ENCODE measurements around the gene SLC43A2.

Gene SLC43A2

GRCh38 chr17:1623057-1623630 lies 5.5 kb downstream of the SLC43A2 start:
- DNase-seq (ENCODE audit: low read depth in 1 of 2, low spot score in 1 of 2): no peak

DNA sequence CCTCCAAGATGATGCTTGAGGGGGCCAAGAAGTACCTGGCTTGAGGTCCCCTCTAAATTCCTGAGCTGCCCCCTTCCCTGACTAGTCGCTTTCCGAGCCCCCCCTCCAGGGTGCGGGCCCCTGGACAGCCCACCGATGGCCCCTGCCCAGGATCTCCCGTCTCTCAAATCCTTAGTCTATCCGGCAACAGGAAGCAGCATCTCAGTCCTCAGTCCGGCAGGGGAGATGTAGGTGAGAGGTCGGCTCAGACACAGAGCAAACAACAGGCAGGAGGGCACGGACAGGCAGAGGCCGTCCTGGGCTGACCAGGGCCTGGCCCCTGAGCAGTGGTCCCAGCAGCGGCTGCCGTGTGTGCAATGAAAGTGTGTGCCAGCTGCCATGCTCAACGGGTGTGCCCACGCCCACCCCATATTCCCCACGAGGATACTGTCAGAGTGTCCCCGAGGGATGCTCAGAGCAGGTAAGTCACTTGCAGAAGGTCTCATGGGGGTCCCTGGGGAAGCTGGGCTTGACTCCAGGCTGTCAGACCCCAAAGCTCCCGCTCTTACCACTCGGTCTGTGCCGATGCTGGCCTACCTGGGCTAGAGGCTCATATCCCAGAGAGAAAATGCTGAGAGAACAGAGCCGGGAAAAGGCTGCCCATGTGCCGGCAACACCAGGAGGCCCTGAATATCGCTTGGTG lies 7.2 kb downstream of the SLC43A2 start:
- DNase-seq (ENCODE audit: low read depth in 1 of 2, low spot score in 1 of 2): no peak

DNA sequence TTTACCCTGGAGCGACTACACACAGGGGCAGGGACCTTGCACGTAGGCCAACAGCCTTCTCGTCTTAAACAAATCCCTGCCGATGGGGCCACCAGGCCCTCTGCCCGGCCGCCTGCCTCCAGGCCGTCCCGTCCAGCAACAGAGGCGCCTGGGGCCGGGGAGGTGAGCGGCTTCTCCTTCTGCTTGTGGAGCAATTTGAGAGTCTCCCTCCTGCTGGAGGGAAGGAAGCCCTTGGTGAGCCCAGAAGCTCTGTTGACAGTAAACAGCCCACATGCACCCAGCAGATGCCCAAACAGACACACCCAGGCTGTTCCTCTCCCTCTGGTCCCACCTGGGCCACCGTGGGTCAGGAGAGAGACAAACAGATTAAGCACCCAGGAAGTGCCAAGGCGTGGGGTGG lies 8.1 kb downstream of the SLC43A2 start:
- no peak for DNase-seq (ENCODE audit: low read depth in 1 of 2, low spot score in 1 of 2)

- no peak for DNase-seq (ENCODE audit: low read depth in 1 of 2, low spot score in 1 of 2)
Measured at GRCh38 chr17:1617620-1618174, 10.9 kb downstream of the SLC43A2 start.

- DNase-seq (ENCODE audit: low read depth in 1 of 2, low spot score in 1 of 2): no peak
Measured at GRCh38 chr17:1616101-1616500, 12.5 kb downstream of the SLC43A2 start.

DNA sequence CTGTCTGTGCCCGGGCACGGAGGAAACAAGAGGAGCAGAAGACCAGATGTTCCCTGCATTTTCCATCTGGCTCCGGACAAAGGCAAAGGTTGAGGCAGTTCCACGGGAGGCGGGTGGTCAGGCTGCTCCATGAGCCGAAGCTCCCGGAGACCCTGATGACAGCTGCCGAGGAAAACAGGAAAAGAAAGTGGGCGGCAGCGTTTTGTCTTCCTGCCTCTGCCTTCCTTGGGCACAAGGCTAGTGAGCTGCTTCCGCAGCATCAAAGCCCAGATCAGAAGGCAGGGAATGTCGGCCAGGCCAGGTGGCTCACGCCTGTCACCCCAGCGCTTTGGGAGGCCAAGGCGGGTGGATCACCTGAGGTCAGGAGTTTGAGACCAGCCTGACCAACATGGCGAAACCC lies 16.2 kb downstream of the SLC43A2 start:
- no peak for DNase-seq (ENCODE audit: low read depth in 1 of 2, low spot score in 1 of 2)

DNA sequence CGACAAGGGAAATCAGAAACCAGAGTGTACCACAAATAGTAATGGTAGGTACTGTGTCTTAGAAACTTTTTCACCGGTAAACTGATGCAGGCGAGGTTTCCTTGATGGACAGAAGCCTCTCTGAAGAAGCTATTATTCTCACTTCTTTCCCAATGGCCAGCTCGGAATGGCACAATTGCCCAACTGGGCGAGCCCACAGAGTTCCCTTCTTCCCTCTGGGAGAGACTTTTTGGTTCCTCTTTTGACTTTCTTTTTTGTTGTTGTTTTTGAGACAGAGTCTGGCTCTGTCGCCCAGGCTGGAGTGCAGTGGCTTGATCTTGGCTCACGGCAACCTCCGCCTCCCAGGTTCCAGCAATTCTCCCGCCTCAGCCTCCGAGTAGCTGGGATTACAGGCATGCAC lies 16.9 kb downstream of the SLC43A2 start:
- DNase-seq (ENCODE audit: low read depth in 1 of 2, low spot score in 1 of 2): no peak

GRCh38 chr17:1608676-1609075 lies 20.0 kb downstream of the SLC43A2 start:
- no peak for DNase-seq (ENCODE audit: low read depth in 1 of 2, low spot score in 1 of 2)

- no peak for DNase-seq (ENCODE audit: low read depth in 1 of 2, low spot score in 1 of 2)
Measured at GRCh38 chr17:1607971-1608320, 20.7 kb downstream of the SLC43A2 start.

GRCh38 chr17:1606352-1606985 lies 22.2 kb downstream of the SLC43A2 start:
- DNase-seq (ENCODE audit: low read depth in 1 of 2, low spot score in 1 of 2): no peak

GRCh38 chr17:1605681-1606351 lies 22.8 kb downstream of the SLC43A2 start:
- no peak for DNase-seq (ENCODE audit: low read depth in 1 of 2, low spot score in 1 of 2)

DNA sequence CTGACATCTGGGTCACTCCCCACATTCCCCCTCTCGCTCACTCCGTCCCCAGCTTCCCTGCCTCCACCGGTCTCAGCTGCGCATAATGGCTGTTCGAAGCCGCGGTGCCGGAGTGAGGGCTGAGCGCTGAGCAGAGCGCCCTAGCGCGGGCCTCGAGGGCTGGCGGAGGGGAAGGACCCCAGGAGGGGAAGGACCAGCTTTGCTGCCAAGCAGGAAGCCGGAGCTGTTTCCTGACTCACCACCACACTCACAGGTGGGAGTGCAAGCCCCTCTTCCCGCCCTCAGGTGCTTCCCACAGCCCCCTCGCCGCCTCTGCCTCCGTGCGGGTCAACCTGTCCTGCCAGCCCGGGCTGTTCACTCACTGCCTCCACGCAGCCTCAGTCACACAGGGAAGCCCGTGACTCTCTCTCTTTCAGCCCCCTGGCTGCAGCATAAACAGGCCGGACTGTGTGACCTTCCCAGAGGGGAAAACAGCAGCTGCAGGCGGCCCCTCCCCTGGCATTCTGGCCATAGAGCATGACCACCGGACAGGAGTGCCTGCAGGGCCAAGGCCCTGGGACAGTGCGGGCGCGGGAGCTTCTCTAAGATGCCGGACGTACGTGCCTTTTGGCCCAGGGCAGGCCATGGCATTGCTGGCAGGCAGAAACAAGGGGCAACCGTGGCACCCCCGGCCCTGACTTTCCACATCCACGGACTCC lies 23.7 kb downstream of the SLC43A2 start:
- DNase-seq (ENCODE audit: low read depth in 1 of 2, low spot score in 1 of 2): no peak

GRCh38 chr17:1601571-1601970 lies 27.1 kb downstream of the SLC43A2 start:
- no peak for DNase-seq (ENCODE audit: low read depth in 1 of 2, low spot score in 1 of 2)

DNA sequence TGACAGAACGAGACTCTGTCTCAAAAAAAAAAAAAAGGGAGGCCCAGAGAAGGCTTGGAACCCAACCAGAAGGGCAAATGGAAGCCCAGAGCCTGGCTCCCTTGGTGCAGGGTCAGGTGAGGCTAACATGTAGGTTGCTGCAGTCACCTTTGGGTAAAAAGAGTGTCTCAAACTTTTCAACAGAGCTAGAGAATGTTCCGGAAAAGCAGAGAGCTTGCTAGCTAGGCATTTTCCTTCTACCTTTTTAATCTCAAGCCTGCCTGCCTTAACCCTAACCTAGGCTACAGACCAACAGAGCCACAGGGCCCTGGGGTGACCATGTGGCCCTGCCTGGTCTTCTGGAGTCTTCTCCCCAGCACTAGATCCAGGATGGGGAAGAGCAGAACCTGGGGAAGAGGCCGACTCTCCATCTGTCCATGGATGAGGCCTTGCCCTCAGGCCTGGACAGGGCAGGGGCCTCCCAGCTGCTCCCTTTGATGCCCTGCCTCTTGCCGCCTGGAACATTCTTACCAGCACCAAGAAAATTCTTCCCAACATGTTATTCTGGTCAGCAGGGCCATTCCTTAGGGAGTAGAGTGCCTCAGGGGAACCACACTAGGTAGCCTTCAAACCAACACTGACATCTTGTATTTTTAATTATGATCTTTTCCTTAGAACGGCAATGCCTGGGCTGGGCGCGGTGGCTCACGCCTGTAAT lies 30.1 kb downstream of the SLC43A2 start:
- no peak for DNase-seq (ENCODE audit: low read depth in 1 of 2, low spot score in 1 of 2)

GRCh38 chr17:1597861-1598342 lies 30.7 kb downstream of the SLC43A2 start:
- DNase-seq (ENCODE audit: low read depth in 1 of 2, low spot score in 1 of 2): no peak

- DNase-seq (ENCODE audit: low read depth in 1 of 2, low spot score in 1 of 2): no peak
Measured at GRCh38 chr17:1593630-1593931, 35.1 kb downstream of the SLC43A2 start.

DNA sequence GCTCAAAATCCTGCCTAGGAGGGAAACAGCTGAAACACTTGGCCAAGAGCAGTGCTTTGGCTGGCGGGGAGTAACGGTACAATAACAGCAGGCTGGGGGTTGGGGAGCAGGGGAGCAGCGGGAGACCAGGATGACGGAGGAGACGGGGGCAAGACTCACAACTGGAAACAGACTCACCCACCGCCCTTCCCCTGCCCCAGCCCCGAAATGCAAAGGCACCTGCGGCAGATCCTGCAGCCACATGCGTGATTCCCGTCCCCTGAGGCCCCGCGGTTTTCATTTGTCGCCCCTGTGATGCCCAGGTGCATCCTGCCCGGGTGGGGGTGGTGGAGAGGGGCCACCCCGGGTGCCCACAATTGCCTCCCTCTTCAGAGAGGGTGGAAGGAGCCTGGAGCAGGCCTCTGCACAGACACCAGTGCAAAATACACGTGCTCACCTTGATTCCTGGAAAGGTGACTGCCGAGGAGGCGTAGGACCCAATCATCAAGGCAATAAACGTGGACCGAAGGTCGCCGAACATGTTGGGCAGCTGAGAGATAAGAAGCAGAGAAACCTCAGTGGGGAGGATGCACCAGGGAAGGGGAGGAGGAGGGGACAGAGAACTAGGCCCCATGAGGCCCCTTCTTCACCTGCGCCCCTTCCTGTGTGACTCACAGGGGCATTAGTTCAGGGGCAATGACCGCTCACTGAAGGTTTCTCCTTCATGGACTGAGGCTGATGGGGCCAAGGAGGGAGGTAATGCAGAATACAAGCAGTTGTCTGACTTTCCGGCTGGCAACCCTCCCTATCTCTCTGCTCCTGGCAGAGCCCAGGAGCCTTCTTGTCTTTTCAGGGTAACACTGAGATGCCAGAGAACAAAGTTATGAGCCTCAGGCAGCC lies 35.6 kb downstream of the SLC43A2 start:
- DNase-seq (ENCODE audit: low read depth in 1 of 2, low spot score in 1 of 2): no peak

DNA sequence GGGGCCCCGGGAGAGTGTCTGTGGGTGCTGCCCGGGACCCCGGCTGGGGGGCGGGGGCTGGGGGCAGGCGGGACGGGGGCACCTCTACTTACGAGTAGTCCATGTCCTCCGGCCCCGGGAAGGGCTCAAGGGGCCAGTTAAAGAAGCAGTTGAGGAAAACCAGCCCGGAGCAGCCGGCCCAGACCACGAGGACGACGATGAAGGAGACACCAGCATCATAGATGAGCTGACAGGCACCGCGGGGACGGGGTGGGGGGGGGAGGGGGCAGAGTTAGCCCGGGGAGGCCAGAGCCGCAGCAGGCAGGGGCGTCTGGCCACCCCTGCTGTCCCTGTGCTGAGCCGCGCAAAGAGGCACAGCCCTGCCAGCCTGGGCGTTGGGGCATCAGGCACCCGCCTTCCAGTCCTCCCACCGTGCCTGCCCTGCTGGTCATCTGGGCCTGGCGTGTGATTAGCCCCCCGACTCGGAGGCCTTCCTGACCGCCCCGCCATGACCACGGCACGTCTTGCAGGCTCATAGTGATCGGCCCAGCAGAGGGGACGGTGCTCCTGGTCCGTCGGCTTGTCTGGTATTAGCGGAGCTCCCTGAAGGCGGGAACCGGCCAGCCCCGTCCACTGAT lies 37.1 kb downstream of the SLC43A2 start:
- DNase-seq (ENCODE audit: low read depth in 1 of 2, low spot score in 1 of 2): no peak

DNA sequence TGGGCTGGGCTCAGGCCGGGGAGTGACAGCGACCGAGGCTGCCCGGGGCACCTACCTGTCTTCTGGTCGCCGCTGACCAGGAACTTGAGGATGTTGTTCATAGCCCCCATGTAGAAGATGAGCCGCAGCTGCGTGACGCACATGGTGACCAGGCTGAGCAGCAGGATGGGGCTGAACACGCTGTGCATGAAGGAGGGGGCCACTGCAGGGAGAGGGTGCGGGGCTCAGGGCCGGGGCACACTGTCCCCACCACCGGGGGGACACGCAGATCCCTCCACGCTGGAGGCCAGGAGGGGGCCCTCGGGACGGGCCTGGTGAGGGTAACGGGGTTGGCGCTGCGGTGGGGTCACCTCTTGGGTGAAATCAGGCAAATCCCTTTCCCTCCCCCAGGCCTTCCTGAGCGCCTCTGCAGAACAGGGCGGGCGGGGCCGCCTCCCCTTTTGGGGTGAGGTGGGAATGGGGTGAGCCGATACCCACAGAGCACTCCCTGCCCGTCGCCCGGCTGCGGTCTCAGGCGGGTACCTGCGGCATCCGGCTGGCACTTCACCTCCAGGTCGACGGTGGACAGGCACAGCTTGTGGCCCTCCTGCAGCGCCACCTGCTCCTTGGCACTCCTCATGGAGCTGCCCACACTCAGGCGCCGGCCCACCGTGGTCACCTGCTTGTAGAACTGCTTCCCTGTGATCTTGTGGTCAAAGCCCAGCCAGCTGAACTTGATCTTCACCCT lies 37.7 kb downstream of the SLC43A2 start:
- DNase-seq (ENCODE audit: low read depth in 1 of 2, low spot score in 1 of 2): no peak

All from activated CD4-positive, alpha-beta T cell treated with anti-CD3 and anti-CD28 coated beads, Interleukin-2, amount 50 U/mL, for 24 hours (primary cell).